CD4-positive, CD25-positive, alpha-beta regulatory T cell (primary cell): ENCODE measurements around the gene YJEFN3. TPM values are rescaled to one million over a fixed set of nuclear protein-coding genes. Genes with fewer than 3 reads are reported as not detected.
A peak's percentile ranks its signal among the peaks of the same experiment; 100 is the strongest.

Experiments
- ATAC-seq, 2 donors: fragments of 150-1000 bp; cut with Tn5 transposase; one replicate each; pipeline ENCODE4 v1.10.0; 2021; ENCODE audit warnings: low read depth in 2 of 2, moderate number of reproducible peaks in 2 of 2, moderate library complexity in 1 of 2
- DNase-seq, 3 donors: peaks; one replicate each; pipeline versions ENCODE4 v3.0.0 to v3.0.0-alpha.2; 2012 to 2022; ENCODE audit warnings: mixed read lengths in 1 of 3
- H3K27ac ChIP-seq: one replicate; pipeline ENCODE4 v1.7.0; 2013; ENCODE audit warnings: mild to moderate bottlenecking, low read length; ENCODE audit not compliant: insufficient read depth, poor library complexity, severe bottlenecking
- H3K27me3 ChIP-seq: one replicate; pipeline ENCODE4 v1.7.0; 2013; ENCODE audit warnings: low read length; ENCODE audit not compliant: control insufficient read depth, insufficient read depth
- H3K36me3 ChIP-seq: one replicate; pipeline ENCODE4 v1.7.0; 2013; ENCODE audit warnings: mild to moderate bottlenecking, low read length, moderate library complexity; ENCODE audit not compliant: control insufficient read depth, insufficient read depth
- H3K4me1 ChIP-seq: 2 replicates; pipeline ENCODE4 v1.7.0; 2013; ENCODE audit warnings: mild to moderate bottlenecking, low read length; ENCODE audit not compliant: insufficient read depth, control insufficient read depth, poor library complexity, severe bottlenecking
- H3K4me3 ChIP-seq: one replicate; pipeline ENCODE4 v1.7.0; 2013; ENCODE audit warnings: low read depth, mild to moderate bottlenecking, low read length, moderate library complexity
- H3K9me3 ChIP-seq, 2 experiments: 1 replicate in 1 of 2; 2 replicates in 1 of 2; pipeline ENCODE4 v1.7.0; 2013; ENCODE audit warnings: low read length in 2 of 2, mild to moderate bottlenecking in 1 of 2, moderate library complexity in 1 of 2; ENCODE audit not compliant: control insufficient read depth in 2 of 2
- H3K27ac Mint-ChIP-seq, 3 donors: one replicate each; pipeline ENCODE4 v1.8.0; 2020 to 2022; ENCODE audit warnings: mild to moderate bottlenecking in 3 of 3, mixed read lengths in 3 of 3, moderate library complexity in 2 of 3
- H3K27me3 Mint-ChIP-seq: one replicate; pipeline ENCODE4 v1.8.0; 2022; ENCODE audit warnings: mild to moderate bottlenecking, mixed read lengths
- H3K36me3 Mint-ChIP-seq: one replicate; pipeline ENCODE4 v1.8.0; 2020; ENCODE audit warnings: mixed read lengths
- H3K4me1 Mint-ChIP-seq, 4 donors: one replicate each; pipeline ENCODE4 v1.8.0; 2020 to 2022; ENCODE audit warnings: mixed read lengths in 4 of 4, mild to moderate bottlenecking in 1 of 4
- H3K4me3 Mint-ChIP-seq, 4 donors: one replicate each; pipeline ENCODE4 v1.8.0; 2020 to 2022; ENCODE audit warnings: mild to moderate bottlenecking in 4 of 4, mixed read lengths in 4 of 4, moderate library complexity in 3 of 4
- H3K9me3 Mint-ChIP-seq, 7 donors: one replicate each; pipeline ENCODE4 v1.8.0; 2020 to 2022; ENCODE audit warnings: mixed read lengths in 7 of 7, mild to moderate bottlenecking in 3 of 7, moderate library complexity in 2 of 7
- polyA plus RNA-seq, 4 donors: library from polyadenylated mRNA; unstranded; fragments of 300-500 nt; fragmentation: Illumina TruSeq; gene quantifications; one replicate each; pipeline ENCODE4 v1.2.3, GENCODE V29; 2021
- total RNA-seq: library from RNA; stranded (reverse); gene quantifications from one replicate; pipeline ENCODE4 v1.2.3, GENCODE V29; 2022

The YJEFN3 gene
- total and polyA plus RNA-seq, 5 donors from 2014 or later = 6.6 TPM; not detected in 4

GRCh38 chr19:19501798-19502197 lies 26.9 kb upstream of the YJEFN3 start:
- Histone ChIP-seq H3K4me3 (no peak overlapping the region), H3K9me3 (no peaks in the 10 kb centered on the region), H3K27me3 (no peaks in the 10 kb centered on the region), H3K36me3 (peaks cover 91% of the 10 kb centered on the region), H3K27ac (no peak overlapping the region), H3K4me1 (no peaks in the 10 kb centered on the region)
- H3K27ac Mint-ChIP-seq = peak overlapping the region in 1 of 3 donors; percentile 49
- H3K36me3 Mint-ChIP-seq = peaks cover 35% of the 10 kb centered on the region
- H3K27me3 Mint-ChIP-seq = no peaks in the 10 kb centered on the region
- ATAC-seq = no peak
- H3K9me3 Mint-ChIP-seq = peaks cover 0 to 3% (median 0%) of the 10 kb centered on the region in 7 donors
- DNase-seq = no peak
- no peaks in the 10 kb centered on the region for H3K4me1 Mint-ChIP-seq
- no peak overlapping the region for H3K4me3 Mint-ChIP-seq

GRCh38 chr19:19502281-19502680 lies 26.4 kb upstream of the YJEFN3 start:
- Mint-ChIP-seq H3K4me3 (no peak overlapping the region), H3K36me3 (peaks cover 37% of the 10 kb centered on the region), H3K4me1 (no peaks in the 10 kb centered on the region), H3K9me3 (peaks cover 0 to 3% (median 0%) of the 10 kb centered on the region in 7 donors), H3K27me3 (no peaks in the 10 kb centered on the region), H3K27ac (no peak overlapping the region)
- Histone ChIP-seq H3K4me1 (no peaks in the 10 kb centered on the region), H3K4me3 (no peak overlapping the region), H3K36me3 (peaks cover 93% of the 10 kb centered on the region), H3K27ac (no peak overlapping the region), H3K9me3 (no peaks in the 10 kb centered on the region), H3K27me3 (no peaks in the 10 kb centered on the region)
- ATAC-seq (no peak), DNase-seq (no peak)

- H3K4me1 Mint-ChIP-seq = no peaks in the 10 kb centered on the region
- no peaks in the 10 kb centered on the region for H3K27me3 ChIP-seq
- H3K4me3 Mint-ChIP-seq = no peak overlapping the region
- no peaks in the 10 kb centered on the region for H3K9me3 ChIP-seq
- DNase-seq (no peak), ATAC-seq (no peak)
- H3K4me1 ChIP-seq = no peaks in the 10 kb centered on the region
- H3K27ac Mint-ChIP-seq = no peak overlapping the region
- H3K9me3 Mint-ChIP-seq = peaks cover 0 to 3% (median 0%) of the 10 kb centered on the region in 7 donors
- H3K36me3 ChIP-seq = peaks cover 91% of the 10 kb centered on the region
- H3K27ac ChIP-seq = no peak overlapping the region
- no peaks in the 10 kb centered on the region for H3K27me3 Mint-ChIP-seq
- H3K4me3 ChIP-seq = no peak overlapping the region
- peaks cover 40% of the 10 kb centered on the region for H3K36me3 Mint-ChIP-seq
These were observed 25.7 kb upstream of the YJEFN3 start for GRCh38 chr19:19502808-19503602.

- no peak overlapping the region for H3K4me3 ChIP-seq
- no peaks in the 10 kb centered on the region for H3K4me1 ChIP-seq
- DNase-seq (no peak), ATAC-seq (no peak)
- H3K27me3 ChIP-seq = no peaks in the 10 kb centered on the region
- no peaks in the 10 kb centered on the region for H3K4me1 Mint-ChIP-seq
- no peaks in the 10 kb centered on the region for H3K27me3 Mint-ChIP-seq
- H3K9me3 ChIP-seq = no peaks in the 10 kb centered on the region
- peaks cover 0 to 3% (median 0%) of the 10 kb centered on the region in 7 donors for H3K9me3 Mint-ChIP-seq
- no peak overlapping the region for H3K27ac ChIP-seq
- no peak overlapping the region for H3K27ac Mint-ChIP-seq
- no peak overlapping the region for H3K4me3 Mint-ChIP-seq
- H3K36me3 ChIP-seq = peaks cover 71% of the 10 kb centered on the region
- peaks cover 40% of the 10 kb centered on the region for H3K36me3 Mint-ChIP-seq
These were observed 23.7 kb upstream of the YJEFN3 start for GRCh38 chr19:19504754-19505668.

GRCh38 chr19:19505669-19506326 lies 22.9 kb upstream of the YJEFN3 start:
- H3K36me3 ChIP-seq = peaks cover 63% of the 10 kb centered on the region
- Mint-ChIP-seq H3K4me3 (no peak overlapping the region), H3K9me3 (peaks cover 0 to 3% (median 0%) of the 10 kb centered on the region in 7 donors), H3K4me1 (no peaks in the 10 kb centered on the region), H3K36me3 (peaks cover 35% of the 10 kb centered on the region), H3K27ac (no peak overlapping the region), H3K27me3 (no peaks in the 10 kb centered on the region)
- H3K27me3 ChIP-seq = no peaks in the 10 kb centered on the region
- DNase-seq (no peak), ATAC-seq (no peak)
- H3K9me3 ChIP-seq = no peaks in the 10 kb centered on the region
- no peak overlapping the region for H3K27ac ChIP-seq
- no peaks in the 10 kb centered on the region for H3K4me1 ChIP-seq
- no peak overlapping the region for H3K4me3 ChIP-seq

GRCh38 chr19:19506592-19506991 lies 22.1 kb upstream of the YJEFN3 start:
- ATAC-seq = no peak
- Mint-ChIP-seq H3K27me3 (no peaks in the 10 kb centered on the region), H3K36me3 (peaks cover 35% of the 10 kb centered on the region), H3K4me3 (no peak overlapping the region), H3K9me3 (peaks cover 0 to 3% (median 0%) of the 10 kb centered on the region in 7 donors), H3K4me1 (no peaks in the 10 kb centered on the region), H3K27ac (no peak overlapping the region)
- Histone ChIP-seq H3K4me1 (no peaks in the 10 kb centered on the region), H3K4me3 (no peak overlapping the region), H3K36me3 (peaks cover 55% of the 10 kb centered on the region), H3K27ac (no peak overlapping the region), H3K9me3 (no peaks in the 10 kb centered on the region), H3K27me3 (no peaks in the 10 kb centered on the region)
- DNase-seq = no peak

- DNase-seq = no peak
- Histone ChIP-seq H3K27me3 (no peaks in the 10 kb centered on the region), H3K4me1 (no peaks in the 10 kb centered on the region), H3K4me3 (no peak overlapping the region), H3K9me3 (no peaks in the 10 kb centered on the region), H3K27ac (no peak overlapping the region), H3K36me3 (peaks cover 47% of the 10 kb centered on the region)
- Mint-ChIP-seq H3K27me3 (no peaks in the 10 kb centered on the region), H3K4me1 (no peaks in the 10 kb centered on the region), H3K27ac (no peak overlapping the region), H3K36me3 (peaks cover 35% of the 10 kb centered on the region), H3K4me3 (peak overlapping the region in 1 of 4 donors; percentile 34), H3K9me3 (peaks cover 0 to 3% (median 0%) of the 10 kb centered on the region in 7 donors)
- peak in 1 of 2 donors; percentile 12 for ATAC-seq
These were observed 21.4 kb upstream of the YJEFN3 start for GRCh38 chr19:19507354-19507753.
